KBM-7 (cell line): ENCODE data around the gene TANC1.

Source experiments
- DNase-seq: peaks from one replicate; pipeline ENCODE4 v3.0.0-alpha.2; 2015
- in situ Hi-C: fragments of 300-500 bp; cut with MboI; formaldehyde crosslinking; loops from 2 replicates; pipeline ENCODE4 v1.14.3; 2020; ENCODE audit warnings: low sequenced_read_pairs, low pct_unique_long_range_greater_than_20kb, mixed read lengths

TANC1 gene

GRCh38 chr2:159045545-159046454 is 77.4 kb downstream of the TANC1 start:
- no peak for DNase-seq
- in situ Hi-C loops, result no loop called here

- DNase-seq, result no peak
- in situ Hi-C loops, result no loop called here
These were observed 78.5 kb downstream of the TANC1 start for GRCh38 chr2:159046966-159047365.

GRCh38 chr2:159050426-159050825 is 82.0 kb downstream of the TANC1 start:
- DNase-seq, result no peak
- in situ Hi-C loops, result no loop called here

- no peak for DNase-seq
- in situ Hi-C loops, result no loop called here
These were observed 82.7 kb downstream of the TANC1 start for GRCh38 chr2:159051133-159051532.

- in situ Hi-C loops, result no loop called here
- DNase-seq, result no peak
These were observed 83.2 kb downstream of the TANC1 start for GRCh38 chr2:159051661-159052060.

- in situ Hi-C loops, result no loop called here
These were observed 83.7 kb downstream of the TANC1 start for GRCh38 chr2:159052157-159052601.

GRCh38 chr2:159053161-159054031 is 85.0 kb downstream of the TANC1 start:
- DNase-seq, result no peak
- in situ Hi-C loops, result no loop called here

More at GRCh38 chr2:159052157-159052601, 83.7 kb downstream of the TANC1 start:
- DNase-seq, result no peak

- in situ Hi-C loops, result no loop called here
- no peak for DNase-seq
These were observed 85.5 kb downstream of the TANC1 start for GRCh38 chr2:159054032-159054334.

- in situ Hi-C loops, result no loop called here
- DNase-seq, result no peak
These were observed 86.5 kb downstream of the TANC1 start for GRCh38 chr2:159054985-159055384.

- in situ Hi-C loops, result no loop called here
- DNase-seq, result no peak
These were observed 92.1 kb downstream of the TANC1 start for GRCh38 chr2:159060518-159060917.

- in situ Hi-C loops, result no loop called here
- no peak for DNase-seq
These were observed 95.2 kb downstream of the TANC1 start for GRCh38 chr2:159063677-159064076.

GRCh38 chr2:159064446-159065301 is 96.2 kb downstream of the TANC1 start:
- DNase-seq, result peak; percentile 5
- in situ Hi-C loops, result no loop called here

GRCh38 chr2:159065313-159065712 is 96.9 kb downstream of the TANC1 start:
- DNase-seq, result no peak
- in situ Hi-C loops, result no loop called here

GRCh38 chr2:159065891-159066290 is 97.5 kb downstream of the TANC1 start:
- in situ Hi-C loops, result no loop called here

GRCh38 chr2:159066541-159067156 is 98.2 kb downstream of the TANC1 start:
- DNase-seq, result no peak
- in situ Hi-C loops, result no loop called here

More at GRCh38 chr2:159065891-159066290, 97.5 kb downstream of the TANC1 start:
- no peak for DNase-seq

GRCh38 chr2:159067971-159068370 is 99.5 kb downstream of the TANC1 start:
- DNase-seq, result no peak
- in situ Hi-C loops, result no loop called here

- no peak for DNase-seq
- in situ Hi-C loops, result no loop called here
These were observed 100.8 kb downstream of the TANC1 start for GRCh38 chr2:159069229-159069628.

- in situ Hi-C loops, result no loop called here
These were observed 101.8 kb downstream of the TANC1 start for GRCh38 chr2:159070235-159070634.

More at GRCh38 chr2:159070235-159070634, 101.8 kb downstream of the TANC1 start:
- no peak for DNase-seq
